ENCODE results near the gene ZCCHC7.
"Not testable (repeated sequence)": the region's sequence is repeated elsewhere in the genome, so short reads cannot be mapped to it uniquely, and the experiment has no call there.

Gene ZCCHC7

DNA sequence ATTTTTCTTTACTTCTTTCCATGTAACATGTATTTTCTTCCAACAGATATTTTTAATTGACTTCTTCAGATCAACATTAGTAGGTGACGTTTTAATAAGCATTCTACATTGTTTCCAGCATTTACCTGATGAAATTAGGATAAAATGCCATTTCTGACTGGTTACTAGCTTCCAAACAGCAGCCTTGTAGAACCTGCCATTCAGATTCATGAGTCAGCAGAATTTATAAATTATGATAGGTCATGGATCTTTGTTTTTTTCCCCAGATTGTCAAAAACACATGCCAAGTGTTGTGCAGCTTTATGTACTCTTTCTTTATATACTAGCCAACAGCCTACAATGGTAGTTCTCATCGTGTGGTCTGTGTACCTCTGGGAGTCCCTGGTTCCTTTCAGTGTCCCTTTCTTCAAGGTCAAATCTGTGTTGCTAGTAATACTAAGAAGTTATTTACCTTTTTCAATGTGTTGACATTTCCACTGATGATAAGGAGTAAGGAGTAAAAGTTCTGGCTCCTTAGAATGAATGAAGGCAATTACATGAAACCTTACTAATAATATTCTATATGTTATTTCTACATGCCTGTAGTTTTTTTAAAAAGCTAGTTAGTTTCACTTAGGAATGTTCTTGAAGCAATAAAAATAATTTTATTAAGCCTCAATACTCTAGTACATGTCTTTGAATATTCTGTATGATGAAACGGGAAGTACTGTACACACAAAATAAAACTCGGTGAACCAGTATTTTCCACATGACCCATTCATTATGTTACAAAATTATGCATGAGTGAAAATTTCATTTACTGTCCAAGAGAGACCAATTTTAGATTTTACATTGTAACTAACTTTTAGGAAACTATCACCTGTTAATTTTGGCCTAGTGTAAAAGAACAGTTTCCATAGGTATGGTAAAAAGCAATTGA lies 135.8 kb downstream of the ZCCHC7 start:
- no peak for DNase-seq

DNA sequence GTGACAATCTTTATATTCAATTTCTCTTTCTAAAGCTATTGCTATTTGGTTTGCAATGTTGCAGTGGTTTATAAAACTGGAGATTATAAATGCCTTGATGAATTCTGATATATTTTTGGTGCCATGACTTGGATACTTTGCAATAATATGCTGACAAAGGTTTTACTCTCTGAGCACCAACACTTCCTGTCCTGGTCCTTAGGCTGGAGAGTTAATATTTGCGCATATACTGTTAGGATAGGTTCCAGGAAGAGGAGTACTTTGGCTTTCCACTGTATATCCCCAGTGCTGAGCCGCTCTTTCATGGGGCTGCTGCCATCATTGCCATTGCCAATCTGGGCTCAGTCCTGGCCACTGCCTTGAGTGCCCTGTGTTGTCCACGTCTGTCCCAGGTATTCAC lies 139.6 kb downstream of the ZCCHC7 start:
- DNase-seq = no peak

DNA sequence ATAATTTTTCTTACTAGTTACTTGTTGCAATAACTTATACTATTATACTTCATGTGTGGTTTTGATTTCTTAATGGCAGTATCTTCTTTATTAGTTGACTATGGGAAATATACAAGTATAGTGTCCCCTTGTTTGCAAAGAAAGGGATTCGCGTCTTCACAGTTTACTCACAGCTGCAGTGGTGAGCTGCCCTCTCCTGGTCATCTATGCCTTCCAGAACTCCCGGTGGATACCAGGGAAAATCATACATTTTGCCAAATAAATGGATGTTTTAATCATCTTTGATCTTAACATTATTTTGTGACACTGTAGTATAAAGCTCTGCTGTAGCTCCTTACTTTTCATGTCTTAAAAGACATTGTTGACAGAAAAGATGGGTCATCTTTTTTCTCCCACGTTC lies 142.0 kb downstream of the ZCCHC7 start:
- DNase-seq = peak in 2 of 3 experiments; percentile 5 to 35

DNA sequence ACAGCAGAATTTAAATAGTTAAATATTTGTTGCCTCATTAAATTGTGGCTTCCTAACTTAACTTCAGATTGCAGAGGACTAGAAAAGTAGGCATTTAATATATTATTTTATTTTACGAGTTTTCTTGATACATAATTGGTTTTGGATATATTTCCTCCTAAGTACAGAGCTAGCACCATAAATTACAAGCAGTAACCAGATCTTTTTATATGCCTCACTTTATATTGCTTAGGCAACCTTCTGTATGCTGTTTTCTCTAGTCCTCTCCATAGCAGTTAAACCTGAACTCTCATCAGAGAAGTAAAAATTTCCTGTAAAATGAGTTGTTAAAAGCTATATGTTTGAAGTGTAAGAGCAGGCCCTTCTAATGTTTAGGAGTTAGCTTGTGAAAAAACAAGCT lies 144.2 kb downstream of the ZCCHC7 start:
- peak in 1 of 3 experiments; percentile 8 for DNase-seq

DNA sequence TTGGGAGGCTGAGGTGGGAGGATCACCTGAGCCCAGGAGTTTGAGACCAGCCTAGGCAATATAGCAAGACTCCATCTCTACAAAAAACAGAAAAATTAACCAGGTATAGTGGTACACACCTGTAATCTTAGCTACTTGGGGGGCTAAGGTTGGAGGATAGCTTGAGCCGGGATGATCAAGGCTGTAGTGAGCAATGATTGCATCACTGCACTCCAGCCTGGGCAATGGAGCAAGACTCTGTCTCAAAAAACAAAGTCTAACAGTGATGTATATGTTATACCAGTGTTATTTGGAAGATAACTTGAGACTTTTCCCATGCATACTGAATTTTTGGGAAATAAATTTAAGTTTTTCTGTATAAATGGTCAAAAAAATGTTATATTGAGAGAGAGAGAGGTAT lies 146.3 kb downstream of the ZCCHC7 start:
- no peak for DNase-seq

DNA sequence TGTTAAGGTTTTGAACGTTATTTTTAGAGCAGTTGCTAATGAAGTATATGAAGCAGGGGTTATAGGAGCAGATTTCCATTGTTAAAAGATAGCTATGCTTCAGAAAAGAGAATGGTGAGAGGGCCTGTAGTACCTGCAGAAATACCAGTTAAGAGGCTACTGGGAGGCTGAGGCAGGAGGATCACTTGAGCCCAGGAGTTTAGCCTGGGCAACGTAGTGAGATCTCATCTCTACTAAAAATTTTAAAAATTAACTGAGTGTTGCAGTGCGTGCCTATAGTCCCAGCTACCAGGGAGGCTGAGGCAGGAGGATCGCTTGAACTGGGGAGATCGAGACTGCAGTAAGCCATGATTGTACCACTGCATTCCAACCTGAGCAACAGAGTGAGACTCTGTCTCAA lies 148.8 kb downstream of the ZCCHC7 start:
- DNase-seq = no peak

DNA sequence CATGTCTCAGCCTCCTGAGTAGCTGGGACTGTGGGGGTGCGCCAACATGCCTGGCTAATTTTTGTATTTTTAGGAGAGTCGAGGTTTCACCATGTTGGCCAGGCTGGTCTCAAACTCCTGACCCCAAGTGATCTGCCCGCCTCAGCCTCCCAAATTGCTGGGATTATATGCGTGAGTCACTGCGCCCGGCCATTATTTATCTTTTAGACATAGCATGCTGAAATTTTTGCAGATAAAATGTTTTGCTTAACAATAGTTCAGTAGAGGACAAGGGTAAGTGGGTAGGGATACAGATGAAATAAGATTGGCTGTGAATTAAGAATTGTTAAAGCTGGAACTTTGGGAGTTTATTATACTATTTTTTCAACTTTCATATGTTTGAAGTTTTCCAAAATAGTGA lies 151.3 kb downstream of the ZCCHC7 start:
- DNase-seq = no peak

DNA sequence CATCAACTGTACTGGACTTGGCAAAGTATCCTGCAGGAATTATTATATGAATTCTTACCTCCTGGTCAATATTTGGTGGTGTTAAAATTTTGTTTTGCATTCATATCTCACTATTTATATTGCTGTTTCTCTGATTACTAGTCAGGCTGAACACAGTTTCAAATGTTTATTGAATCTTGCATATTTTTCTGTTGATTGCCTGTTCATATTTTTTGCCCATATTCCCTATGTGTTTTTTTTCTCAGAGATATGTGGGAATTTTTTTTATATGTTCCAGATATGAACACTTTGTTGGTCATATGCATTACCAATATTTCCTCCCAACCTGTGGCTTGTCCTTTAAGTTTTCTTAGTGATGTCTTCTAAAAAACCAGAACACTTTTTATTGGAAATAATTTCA lies 153.2 kb downstream of the ZCCHC7 start:
- DNase-seq = no peak

DNA sequence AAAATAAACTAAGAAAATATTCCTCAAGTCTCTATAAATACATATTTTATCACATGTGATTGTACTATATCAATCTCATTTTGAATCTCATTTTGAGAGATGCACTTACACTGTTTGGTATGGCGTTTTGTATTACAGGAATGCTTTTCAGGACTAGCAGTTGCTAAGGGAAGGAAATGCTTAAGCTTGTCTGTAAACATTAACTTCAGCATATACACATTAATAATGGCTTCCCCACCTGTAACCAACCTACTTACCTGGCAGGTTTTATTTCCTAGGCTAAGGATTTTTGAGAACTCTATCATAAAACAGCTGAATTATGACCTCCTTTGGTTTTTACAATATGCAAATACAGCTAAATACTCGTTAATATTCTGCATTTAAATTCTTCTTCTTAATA lies 161.2 kb downstream of the ZCCHC7 start:
- peak in 1 of 3 experiments; percentile 17 for DNase-seq

DNA sequence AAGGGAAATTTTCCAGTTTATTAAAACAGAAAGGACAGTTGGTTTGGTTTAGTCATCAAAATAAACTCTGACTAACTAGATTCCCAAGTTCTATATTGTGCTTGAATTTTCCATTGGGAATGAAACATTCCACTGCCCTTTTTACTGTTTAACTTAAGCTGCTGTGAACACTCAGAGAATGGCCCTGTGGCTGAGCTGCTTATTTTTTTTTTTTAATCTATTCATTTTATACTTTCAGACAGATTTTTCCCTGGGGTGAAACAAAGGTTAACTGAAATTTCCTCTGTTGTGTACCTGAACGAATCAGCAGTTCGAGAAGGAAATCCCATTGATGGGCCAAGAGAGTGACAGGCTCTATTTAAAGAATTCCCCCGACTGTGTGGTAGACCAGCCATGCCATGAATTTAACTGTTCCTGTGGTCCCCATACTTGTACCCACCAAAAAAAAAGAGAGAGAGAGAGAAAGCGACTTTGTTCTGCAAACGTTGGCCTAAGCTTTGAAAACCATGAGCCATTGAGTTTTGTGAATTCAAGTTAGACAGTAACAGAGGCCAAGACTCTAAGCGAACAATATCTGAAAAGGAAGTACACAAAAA lies 163.5 kb downstream of the ZCCHC7 start:
- DNase-seq = no peak

DNA sequence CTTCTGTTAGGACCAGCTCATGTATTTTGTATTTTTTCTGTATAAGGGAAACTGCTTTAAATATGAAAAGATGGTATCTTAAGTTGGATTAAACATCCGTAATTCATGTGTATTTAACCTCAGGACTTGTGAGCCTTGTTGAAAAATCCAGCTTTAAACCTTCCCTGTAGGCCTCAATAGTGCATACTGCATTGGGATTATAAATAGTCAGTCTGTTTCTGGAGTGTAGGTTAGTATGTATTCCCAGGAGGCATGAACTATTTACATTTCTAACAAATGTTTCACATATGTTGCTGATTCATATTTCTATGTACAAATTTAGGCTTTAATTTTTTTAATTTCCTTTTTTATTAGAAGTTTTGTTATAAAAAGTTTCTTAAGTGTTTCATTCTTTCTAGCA lies 164.3 kb downstream of the ZCCHC7 start:
- no peak for DNase-seq

DNA sequence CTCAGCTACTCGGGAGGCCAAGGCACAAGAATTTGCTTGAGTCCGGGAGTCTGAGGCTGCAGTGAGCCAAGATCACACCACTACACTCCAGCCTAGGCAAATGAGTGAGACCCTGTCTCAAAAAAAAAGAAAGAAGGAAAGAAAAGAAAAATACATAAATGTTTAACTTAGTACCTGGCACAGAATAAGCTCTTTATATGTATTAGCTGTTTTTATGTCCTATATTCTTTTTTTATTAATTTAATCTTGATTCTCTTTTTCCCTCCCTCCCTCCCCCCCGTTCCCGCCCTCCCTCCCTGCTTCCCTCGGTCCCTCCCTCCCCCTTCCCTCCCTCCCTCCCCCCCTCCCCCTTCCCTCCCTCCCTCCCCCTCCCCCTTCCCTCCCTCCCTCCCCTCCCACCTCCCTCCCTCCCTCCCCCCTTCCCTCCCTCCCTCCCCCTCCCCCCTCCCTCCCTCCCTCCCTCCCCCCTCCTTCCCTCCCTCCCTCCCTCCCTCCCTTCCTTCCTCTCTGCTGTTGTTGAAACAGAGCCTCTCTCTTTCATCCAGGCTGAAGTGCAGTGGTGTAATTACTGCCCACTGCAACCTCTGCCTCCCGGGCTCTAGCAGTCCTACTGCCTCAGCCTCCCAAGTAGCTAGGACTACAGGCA lies 166.3 kb downstream of the ZCCHC7 start:
- no peak for DNase-seq

DNA sequence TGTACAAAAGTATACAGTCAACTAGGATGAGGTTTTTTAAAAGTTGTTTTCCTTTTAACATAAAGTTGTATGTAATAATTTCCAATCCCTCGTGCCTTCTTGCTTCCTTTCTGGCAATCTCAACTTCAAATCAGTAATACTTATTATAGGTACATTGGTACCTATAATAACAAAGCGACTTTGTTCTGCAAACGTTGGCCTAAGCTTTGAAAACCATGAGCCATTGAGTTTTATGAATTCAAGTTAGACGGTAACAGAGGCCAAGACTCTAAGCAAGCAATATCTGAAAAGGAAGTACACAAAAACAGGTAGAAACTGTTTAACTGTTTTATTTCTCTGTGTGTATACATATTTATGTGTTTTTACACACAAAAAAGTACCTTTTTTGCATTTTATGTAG lies 166.9 kb downstream of the ZCCHC7 start:
- no peak for DNase-seq

DNA sequence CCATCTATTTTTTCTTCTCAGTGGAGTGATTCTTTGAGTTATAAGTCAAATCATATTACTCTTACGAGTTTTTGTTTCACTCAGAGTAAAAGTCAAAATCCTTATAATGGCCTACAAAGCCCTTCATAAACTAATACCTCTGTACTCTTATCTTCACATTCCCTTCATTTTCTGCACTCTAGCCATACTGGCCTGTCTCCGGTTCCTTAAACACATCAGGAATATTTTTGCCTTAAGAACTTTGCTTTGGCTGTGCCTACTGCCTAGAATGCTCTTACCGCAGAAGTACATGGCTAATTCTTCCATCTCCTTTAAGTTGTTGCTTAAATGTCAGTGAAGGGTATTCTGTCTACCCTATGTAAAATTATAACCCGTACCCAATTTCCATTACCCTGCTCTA lies 169.3 kb downstream of the ZCCHC7 start:
- DNase-seq = no peak

DNA sequence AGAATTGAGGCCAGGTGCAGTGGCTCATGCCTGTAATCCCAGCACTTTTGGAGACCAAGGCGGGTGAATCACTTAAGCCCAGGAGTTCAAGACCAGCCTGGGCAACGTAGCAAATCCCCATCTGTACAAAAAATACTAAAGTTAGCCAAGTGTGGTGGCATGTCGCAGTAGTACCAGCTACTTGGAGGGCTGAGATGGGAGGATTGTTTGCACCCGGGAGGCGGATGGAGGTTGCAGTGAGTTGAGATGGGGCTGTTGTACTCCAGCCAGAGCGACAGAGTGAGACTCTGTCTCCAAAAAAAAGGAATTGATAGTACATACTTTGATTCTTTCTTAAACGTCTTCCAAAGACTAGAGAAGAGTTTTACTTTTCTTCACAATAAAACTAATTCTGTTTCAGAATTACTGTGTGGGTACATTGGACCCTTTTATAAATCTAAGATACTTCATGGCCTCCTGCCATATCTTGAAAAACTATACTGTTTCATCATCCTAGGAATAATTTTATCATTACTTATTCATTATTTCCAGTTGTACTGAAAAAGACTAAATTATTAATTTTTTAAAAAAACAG lies 170.1 kb downstream of the ZCCHC7 start:
- no peak for DNase-seq

DNA sequence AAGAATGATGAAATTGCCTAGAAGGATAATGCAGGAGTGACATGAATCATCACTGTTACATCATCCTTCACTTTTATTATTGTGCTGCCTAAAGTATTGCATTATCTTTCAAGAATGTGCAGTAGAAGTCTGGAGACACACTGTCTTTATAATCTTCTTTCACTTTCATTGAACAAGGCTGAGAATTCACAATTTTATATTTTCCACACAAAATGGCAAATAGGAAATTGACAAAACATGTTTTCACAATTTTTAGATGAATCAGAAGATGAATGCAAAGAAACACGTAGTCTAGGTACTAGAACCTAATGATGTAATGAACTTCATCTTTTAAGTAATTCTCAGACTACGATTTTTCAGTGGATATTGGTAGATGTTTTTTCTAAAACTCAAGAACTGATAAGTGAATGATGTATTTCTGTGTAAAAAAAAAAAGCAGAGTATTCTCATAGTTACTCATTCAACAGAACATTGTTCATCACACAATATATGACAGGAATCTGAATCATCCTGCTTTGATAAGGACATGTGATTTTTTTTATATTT lies 170.6 kb downstream of the ZCCHC7 start:
- no peak for DNase-seq

DNA sequence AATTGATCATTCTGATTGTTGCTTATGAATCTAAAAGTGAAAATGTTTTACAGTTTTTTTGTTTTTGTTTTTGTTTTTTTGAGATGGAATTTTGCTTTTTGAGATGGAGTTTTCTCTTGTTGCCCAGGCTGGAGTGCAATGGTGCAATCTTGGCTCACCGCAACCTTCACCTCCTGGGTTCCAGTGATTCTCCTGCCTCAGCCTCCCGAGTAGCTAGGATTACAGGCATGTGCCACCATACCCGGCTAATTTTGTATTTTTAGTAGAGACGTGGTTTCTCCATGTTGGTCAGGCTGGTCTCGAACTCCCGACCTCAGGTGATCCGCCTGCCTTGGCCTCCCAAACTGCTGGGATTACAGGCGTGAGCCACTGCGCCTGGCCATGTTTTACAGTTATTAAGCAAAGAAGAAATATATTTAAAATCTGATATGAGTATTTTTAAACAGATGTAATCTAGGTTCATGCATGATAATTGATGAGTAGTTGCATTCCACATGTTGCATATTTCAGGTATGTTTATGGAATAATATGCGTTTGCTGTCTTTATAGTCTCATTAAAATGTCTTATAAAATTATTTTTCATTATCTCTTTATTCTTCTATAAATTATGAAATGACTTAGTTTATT lies 171.4 kb downstream of the ZCCHC7 start:
- DNase-seq = not testable (repeated sequence)

DNA sequence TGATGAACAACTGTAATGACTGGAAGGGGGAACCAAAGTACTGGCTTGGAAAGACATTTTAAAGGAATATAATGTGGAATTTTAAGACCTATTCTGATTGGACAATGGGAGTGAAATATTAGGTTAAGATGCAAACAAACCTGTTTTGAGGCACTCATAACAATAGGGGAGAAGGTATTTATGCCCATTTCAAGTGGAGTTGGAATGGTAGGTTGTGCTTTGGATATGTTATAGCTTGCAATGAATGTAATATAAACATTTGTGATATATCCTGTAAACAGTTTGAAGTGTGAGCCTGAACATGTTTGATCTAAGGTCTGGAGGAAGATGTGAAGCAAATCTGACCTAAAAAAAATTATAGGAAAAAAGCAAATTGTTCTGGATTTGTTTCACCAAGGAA lies 172.5 kb downstream of the ZCCHC7 start:
- DNase-seq = peak in 1 of 3 experiments; percentile 38

DNA sequence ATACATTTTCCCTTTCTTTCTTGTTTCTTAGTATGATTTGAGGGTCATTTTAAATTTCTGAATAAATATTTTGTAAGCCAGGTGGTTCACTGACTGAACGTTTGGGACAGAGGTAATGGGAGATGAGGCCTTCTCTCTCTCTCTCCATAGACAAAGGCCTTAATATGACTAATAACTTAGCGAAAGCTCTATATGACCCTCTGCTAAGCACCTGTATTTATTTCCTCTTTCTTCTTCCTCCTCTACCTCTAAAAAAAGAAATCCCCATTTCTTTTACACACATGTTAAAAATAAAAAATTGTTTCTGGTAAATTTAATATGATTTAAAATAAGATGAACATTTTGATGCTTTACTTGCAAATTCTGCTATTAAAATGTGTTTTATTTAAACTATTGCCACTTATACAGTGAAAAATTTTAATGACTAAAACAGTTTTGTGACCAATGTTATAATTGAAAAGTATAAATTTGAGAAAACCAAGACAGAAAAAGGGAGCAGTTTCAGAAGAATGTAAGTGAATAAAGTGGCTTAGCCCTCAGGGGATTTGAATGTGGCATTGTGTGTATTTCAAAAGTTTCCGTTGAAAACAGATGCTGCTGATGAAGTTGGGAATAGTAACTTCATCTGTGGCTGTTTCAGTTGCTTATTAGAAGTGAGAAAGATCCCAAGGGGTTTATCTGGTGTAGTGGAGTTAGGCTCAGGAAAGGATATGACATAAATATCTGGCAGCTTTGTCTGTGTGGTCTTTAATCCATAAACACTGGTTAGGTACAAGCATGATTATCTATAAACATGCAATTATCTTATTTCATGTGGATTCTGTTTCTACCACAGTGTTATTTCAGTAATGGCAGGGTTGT lies 173.5 kb downstream of the ZCCHC7 start:
- DNase-seq = peak in 2 of 3 experiments; percentile 11 to 50

DNA sequence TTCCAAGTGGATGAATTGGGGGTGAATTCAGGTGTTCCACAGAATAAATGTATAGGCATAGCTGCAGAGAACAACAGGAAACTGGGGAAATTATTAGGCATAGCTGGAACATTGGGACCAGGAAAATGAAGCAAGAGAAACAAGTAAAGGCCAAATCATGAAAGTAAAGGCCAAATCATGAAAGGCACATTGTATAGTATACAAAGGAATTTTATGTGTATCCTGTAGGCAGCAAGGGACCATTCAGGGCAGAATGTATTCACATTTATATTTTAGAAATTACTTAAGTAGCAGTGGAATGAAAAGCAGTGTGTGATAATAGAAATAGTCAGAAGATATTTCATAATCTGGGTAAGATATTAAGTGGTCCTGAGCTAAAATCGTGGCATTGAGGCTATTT lies 174.8 kb downstream of the ZCCHC7 start:
- no peak for DNase-seq

DNA sequence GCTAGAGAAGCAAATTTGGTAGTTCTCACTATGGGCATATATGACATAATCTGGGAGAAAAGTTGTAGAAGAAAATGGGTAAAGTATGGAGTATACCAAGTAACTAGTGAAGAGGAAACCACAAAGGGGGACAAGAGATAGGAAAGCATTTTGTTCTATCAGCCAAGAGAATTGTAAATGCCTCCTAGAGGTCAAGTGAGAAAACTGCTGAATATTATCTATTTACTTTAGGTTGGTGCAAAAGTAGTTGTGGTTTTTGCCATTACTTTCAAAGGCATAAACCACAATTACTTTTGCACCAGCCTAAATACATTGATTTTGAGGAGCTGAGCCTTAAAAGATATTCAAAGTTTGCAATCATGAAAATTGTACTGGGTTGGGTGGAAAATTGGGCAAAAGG lies 175.4 kb downstream of the ZCCHC7 start:
- DNase-seq = no peak

DNA sequence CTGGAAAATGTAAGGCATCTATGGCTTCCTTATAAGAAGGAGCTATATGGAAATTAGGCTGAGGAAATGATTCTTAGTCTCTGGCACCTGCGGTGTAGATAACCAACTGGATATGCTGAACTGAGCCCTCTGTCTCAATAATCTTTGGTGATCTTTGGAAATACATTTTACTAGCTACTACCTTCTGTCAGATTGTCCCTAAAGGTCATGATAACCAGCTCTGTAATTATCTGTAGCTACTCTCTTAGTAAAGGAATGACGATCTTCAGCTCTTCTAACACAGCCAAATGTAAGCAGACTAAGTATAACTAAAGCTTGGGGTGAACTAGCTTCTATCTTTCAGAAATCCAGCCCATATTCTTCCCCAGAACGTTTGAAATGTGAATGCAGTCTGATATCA lies 177.2 kb downstream of the ZCCHC7 start:
- DNase-seq = no peak

Data from NCI-H1417 (cell line).